Measurements from ENCODE around the gene PHIP. TPM values are rescaled to one million over a fixed set of nuclear protein-coding genes. Genes with fewer than 3 reads are reported as not detected.

The PHIP gene
- total RNA-seq, 1 experiment from 2014 or later: 29.0 TPM

DNA sequence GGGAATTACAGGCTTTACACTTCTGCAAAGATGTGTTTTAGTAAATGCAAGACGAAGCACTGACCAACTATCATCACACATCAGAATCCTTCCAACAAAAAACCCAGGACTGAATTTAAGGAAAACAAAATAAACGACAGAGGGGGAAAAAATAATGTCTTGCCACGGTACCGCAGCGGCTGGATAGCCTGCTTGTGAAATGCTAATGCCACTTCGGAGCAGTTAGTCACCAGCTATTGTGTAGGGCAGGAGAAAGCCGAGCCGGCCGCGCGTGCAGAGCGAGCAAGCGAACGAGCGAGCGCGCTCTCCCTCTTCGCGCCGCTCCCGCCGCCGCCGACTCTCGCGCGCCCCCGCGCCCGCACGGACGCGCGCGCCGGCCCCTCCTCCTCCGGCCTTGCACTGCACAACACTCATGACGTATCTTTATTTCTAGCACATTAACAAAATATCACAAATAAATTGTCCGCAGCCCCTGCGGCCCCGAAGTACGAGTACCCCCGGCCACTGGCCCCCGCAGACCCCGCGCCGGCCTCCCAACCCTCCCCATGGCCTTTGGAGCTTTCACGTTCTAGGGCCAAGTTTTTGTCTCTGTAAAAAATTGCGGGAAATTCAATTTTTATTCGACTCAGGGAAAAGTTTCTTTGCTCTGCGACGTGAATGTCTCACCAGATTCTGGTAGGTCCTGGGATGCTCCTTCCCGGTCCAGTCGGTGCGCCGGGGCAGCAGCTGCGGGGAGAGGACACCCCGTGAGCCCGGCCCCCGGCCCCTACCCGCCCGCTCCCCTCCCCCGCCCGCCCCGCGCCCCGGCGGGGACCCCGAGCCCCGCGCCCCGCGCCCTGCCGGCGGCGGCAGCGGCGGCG lies 1.0 kb downstream of the PHIP start:
- POLR2A ChIA-PET (ENCODE audit: unreplicated experiment): interaction anchor here (0.7 kb wide), 2 partner anchors 141 to 1029 kb away, joined by 5 to 6 read pairs; no protein-coding TSS in a partner anchor
- no peaks in the 10 kb centered on the region for H3K27me3 ChIP-seq (ENCODE audit: insufficient read depth, low read depth)
- H2AFZ ChIP-seq: peak overlapping the region; percentile 81
- no TSS peak for BruUV-seq (replicated peaks)
- peaks cover 6% of the 10 kb centered on the region; the same call in 1 of the 2 replicates for H3K36me3 ChIP-seq (ENCODE audit: low read depth)
- 0 out of 2 replicates have a peak, but pooled peaks cover 4% of the 10 kb centered on the region for H3F3A ChIP-seq (ENCODE audit: insufficient read depth, low read depth)
- no peaks in the 10 kb centered on the region for H3K9me3 ChIP-seq (ENCODE audit: insufficient read depth, low read depth)
- no peak for TF ChIP-seq EZH2 (IDR thresholded peaks at IDR 0.05; ENCODE audit: low read depth)
- TF ChIP-seq, protein P1, sequence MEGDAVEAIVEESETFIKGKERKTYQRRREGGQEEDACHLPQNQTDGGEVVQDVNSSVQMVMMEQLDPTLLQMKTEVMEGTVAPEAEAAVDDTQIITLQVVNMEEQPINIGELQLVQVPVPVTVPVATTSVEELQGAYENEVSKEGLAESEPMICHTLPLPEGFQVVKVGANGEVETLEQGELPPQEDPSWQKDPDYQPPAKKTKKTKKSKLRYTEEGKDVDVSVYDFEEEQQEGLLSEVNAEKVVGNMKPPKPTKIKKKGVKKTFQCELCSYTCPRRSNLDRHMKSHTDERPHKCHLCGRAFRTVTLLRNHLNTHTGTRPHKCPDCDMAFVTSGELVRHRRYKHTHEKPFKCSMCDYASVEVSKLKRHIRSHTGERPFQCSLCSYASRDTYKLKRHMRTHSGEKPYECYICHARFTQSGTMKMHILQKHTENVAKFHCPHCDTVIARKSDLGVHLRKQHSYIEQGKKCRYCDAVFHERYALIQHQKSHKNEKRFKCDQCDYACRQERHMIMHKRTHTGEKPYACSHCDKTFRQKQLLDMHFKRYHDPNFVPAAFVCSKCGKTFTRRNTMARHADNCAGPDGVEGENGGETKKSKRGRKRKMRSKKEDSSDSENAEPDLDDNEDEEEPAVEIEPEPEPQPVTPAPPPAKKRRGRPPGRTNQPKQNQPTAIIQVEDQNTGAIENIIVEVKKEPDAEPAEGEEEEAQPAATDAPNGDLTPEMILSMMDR (conservative IDR thresholded peaks at IDR 0.05): no peak
- H3K4me2 ChIP-seq: peak overlapping the region; percentile 93
- intact Hi-C loops (cut with micrococcal nuclease; ENCODE audit: unreplicated experiment): loop anchor here (2.0 to 10.0 kb wide), 6 partner anchors 90 to 738 kb away; partner anchors contain the start of gene LCA5
- peaks cover 5% of the 10 kb centered on the region; the same call in 1 of the 2 replicates for H4K20me1 ChIP-seq (ENCODE audit: insufficient read depth)
- peaks cover 47% of the 10 kb centered on the region for H3K79me2 ChIP-seq (ENCODE audit: low read depth)
- peak; percentile 75 to 92 for DNase-seq
- CTCF ChIA-PET: no interaction called here
- H3K4me1 ChIP-seq (replicated peaks; ENCODE audit: insufficient read depth): peaks cover 22% of the 10 kb centered on the region; the same call in 1 of the 2 replicates
- H3K9me2 ChIP-seq (ENCODE audit: insufficient read depth): no peaks in the 10 kb centered on the region
- H3K27ac ChIP-seq: peak overlapping the region; percentile 49
- peak overlapping the region; percentile 76 for H3K4me3 ChIP-seq

DNA sequence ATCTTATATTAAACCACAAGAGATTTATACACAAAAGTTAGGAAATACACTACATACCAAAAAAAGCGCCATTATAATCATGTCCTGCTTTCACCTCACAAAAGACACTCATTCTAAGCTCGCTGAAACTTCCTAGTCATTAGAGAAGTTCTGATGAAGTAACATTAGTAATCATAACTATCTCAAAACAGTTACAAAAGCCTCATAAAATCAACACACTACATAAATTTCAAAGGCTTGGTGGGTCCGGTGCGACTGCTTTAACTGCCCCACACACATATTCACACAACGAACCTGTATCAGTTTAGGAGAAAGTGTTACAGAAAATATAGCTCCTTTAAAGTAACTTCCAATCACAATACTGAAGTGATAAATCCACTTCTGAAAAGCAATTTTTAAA lies 1.9 kb downstream of the PHIP start:
- H3K79me2 ChIP-seq (ENCODE audit: low read depth): peaks cover 48% of the 10 kb centered on the region
- H3K36me3 ChIP-seq (ENCODE audit: low read depth): peaks cover 6% of the 10 kb centered on the region; the same call in 1 of the 2 replicates
- peak overlapping the region; percentile 77 for H2AFZ ChIP-seq
- 0 out of 2 replicates have a peak, but pooled peaks cover 4% of the 10 kb centered on the region for H3F3A ChIP-seq (ENCODE audit: insufficient read depth, low read depth)
- intact Hi-C loops (cut with micrococcal nuclease; ENCODE audit: unreplicated experiment): loop anchor here (2.0 to 10.0 kb wide), 6 partner anchors 91 to 739 kb away; partner anchors contain the start of gene LCA5
- peaks cover 5% of the 10 kb centered on the region; the same call in 1 of the 2 replicates for H4K20me1 ChIP-seq (ENCODE audit: insufficient read depth)
- ChIA-PET CTCF (no interaction called here), POLR2A (ENCODE audit: unreplicated experiment) (interaction anchor here (0.6 to 0.7 kb wide), 3 partner anchors 16 to 1030 kb away, joined by 3 to 5 read pairs (median 4); no protein-coding TSS in a partner anchor)
- TSS peak; percentile 27 for BruUV-seq (replicated peaks)
- H3K4me2 ChIP-seq: peak overlapping the region; percentile 93
- no peak for TF ChIP-seq EZH2 (IDR thresholded peaks at IDR 0.05; ENCODE audit: low read depth)
- TF ChIP-seq, protein P1 (conservative IDR thresholded peaks at IDR 0.05): no peak
- H3K27me3 ChIP-seq (ENCODE audit: insufficient read depth, low read depth): no peaks in the 10 kb centered on the region
- H3K4me3 ChIP-seq: peak overlapping the region; percentile 76
- peak overlapping the region; percentile 49 for H3K27ac ChIP-seq
- H3K9me3 ChIP-seq (ENCODE audit: insufficient read depth, low read depth): no peaks in the 10 kb centered on the region
- peaks cover 22% of the 10 kb centered on the region; the same call in 1 of the 2 replicates for H3K4me1 ChIP-seq (replicated peaks; ENCODE audit: insufficient read depth)
- no peak for DNase-seq
- H3K9me2 ChIP-seq (ENCODE audit: insufficient read depth): no peaks in the 10 kb centered on the region

DNA sequence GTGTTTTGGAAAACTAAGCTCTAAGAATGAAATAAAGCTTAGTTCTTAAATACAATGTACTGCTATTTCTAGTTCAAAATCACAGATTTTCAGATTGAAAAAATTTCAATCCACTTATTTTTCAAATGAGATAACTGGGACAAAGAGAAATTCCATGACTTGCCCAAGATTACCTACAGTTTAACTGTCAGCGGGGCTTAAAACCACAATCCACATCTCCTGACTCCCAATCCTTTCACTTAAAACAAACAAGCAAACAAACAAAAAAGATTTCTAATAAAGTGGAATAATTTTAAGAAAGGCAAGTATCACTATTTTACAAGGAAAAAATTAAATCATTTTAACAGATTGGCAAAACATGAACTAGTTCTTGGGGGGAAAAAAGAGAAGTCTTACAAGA lies 4.2 kb downstream of the PHIP start:
- H3K9me2 ChIP-seq (ENCODE audit: insufficient read depth): no peaks in the 10 kb centered on the region
- H2AFZ ChIP-seq: no peak overlapping the region
- H3K4me1 ChIP-seq (replicated peaks; ENCODE audit: insufficient read depth): peaks cover 17% of the 10 kb centered on the region; the same call in 1 of the 2 replicates
- no peak overlapping the region for H3K27ac ChIP-seq
- 0 out of 2 replicates have a peak, but pooled peaks cover 4% of the 10 kb centered on the region for H3F3A ChIP-seq (ENCODE audit: insufficient read depth, low read depth)
- ChIA-PET POLR2A (ENCODE audit: unreplicated experiment) (no interaction called here), CTCF (no interaction called here)
- H3K4me2 ChIP-seq: no peak overlapping the region
- intact Hi-C loops (cut with micrococcal nuclease; ENCODE audit: unreplicated experiment): loop anchor here (5.0 to 10.0 kb wide), 3 partner anchors 37 to 741 kb away; no protein-coding TSS in a partner anchor
- H3K9me3 ChIP-seq (ENCODE audit: insufficient read depth, low read depth): no peaks in the 10 kb centered on the region
- H3K27me3 ChIP-seq (ENCODE audit: insufficient read depth, low read depth): no peaks in the 10 kb centered on the region
- no peak for DNase-seq
- H3K79me2 ChIP-seq (ENCODE audit: low read depth): peaks cover 48% of the 10 kb centered on the region
- H4K20me1 ChIP-seq (ENCODE audit: insufficient read depth): peaks cover 5% of the 10 kb centered on the region; the same call in 1 of the 2 replicates
- no peak overlapping the region for H3K4me3 ChIP-seq
- BruUV-seq (replicated peaks): no TSS peak
- no peak for TF ChIP-seq EZH2 (IDR thresholded peaks at IDR 0.05; ENCODE audit: low read depth)
- TF ChIP-seq, protein P1 (conservative IDR thresholded peaks at IDR 0.05): no peak
- H3K36me3 ChIP-seq (ENCODE audit: low read depth): peaks cover 6% of the 10 kb centered on the region; the same call in 1 of the 2 replicates

Measured in PC-9 (cell line).